SH-SY5Y (cell line): Measurements from ENCODE around the gene ARHGAP24.

Experiments
- GATA2 ChIP-seq: IDR thresholded peaks from 2 replicates; pipeline ENCODE4 v1.6.1; 2011; ENCODE audit warnings: mild to moderate bottlenecking, low read depth, low read length
- GATA3 ChIP-seq: IDR thresholded peaks from 2 replicates; pipeline ENCODE4 v1.6.1; 2011; ENCODE audit warnings: low read depth, mild to moderate bottlenecking, low read length, moderate library complexity

DNA sequence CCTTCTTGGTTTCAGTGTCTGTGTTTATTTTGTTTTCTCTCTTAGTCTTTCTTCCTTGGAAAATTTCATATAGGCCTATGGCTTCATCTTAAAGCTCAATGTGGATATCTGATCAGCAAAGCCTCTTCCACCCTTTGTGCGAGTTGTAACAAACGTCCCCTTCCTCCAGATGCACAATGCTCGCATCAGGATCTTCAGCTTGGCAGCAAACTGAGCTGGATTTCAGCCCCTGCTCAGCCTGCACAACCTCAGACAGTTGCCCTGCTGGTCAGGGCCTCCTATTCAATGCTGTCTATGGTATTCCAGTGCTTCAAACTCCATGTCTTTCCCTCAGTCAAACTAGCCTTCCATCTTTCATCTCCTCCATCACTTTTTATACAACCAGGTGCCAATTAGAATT, 309.4 kb downstream of the ARHGAP24 start:
- TF ChIP-seq GATA2 (no peak), GATA3 (no peak)
